Activated CD8-positive, alpha-beta T cell treated with anti-CD3 and anti-CD28 coated beads, Interleukin-2, amount 10 ng/mL, durations not matched to agents 7 days and 5 days (primary cell): Measurements from ENCODE around the gene CUEDC1. TPM values are rescaled to one million over a fixed set of nuclear protein-coding genes. Genes with fewer than 3 reads are reported as not detected.

Experiments used
- ATAC-seq: fragments of 150-1000 bp; cut with Tn5 transposase; one replicate; pipeline ENCODE4 v1.10.0; 2021; ENCODE audit warnings: moderate library complexity
- CTCF ChIA-PET: fragments of 350-600 bp; sonication (Branson Sonifier 250); formaldehyde crosslinking; loops from one replicate; lab custom pipeline; 2021; ENCODE audit warnings: antibody characterized with exemption; lab: Charles Lee
- POLR2A ChIA-PET: fragments of 350-600 bp; sonication (Branson Sonifier 250); formaldehyde crosslinking; loops from one replicate; lab custom pipeline; 2021; ENCODE audit warnings: antibody characterized with exemption; lab: Charles Lee
- DNase-seq: peaks from one replicate; pipeline ENCODE4 v3.0.0-alpha.2; 2020
- H3K27ac Mint-ChIP-seq: one replicate; pipeline ENCODE4 v1.8.0; 2021; ENCODE audit warnings: mild to moderate bottlenecking, mixed read lengths
- H3K27me3 Mint-ChIP-seq: one replicate; pipeline ENCODE4 v1.8.0; 2021; ENCODE audit warnings: low read depth, mixed read lengths
- H3K36me3 Mint-ChIP-seq: one replicate; pipeline ENCODE4 v1.8.0; 2021; ENCODE audit warnings: low read depth, mixed read lengths
- H3K4me1 Mint-ChIP-seq: one replicate; pipeline ENCODE4 v1.8.0; 2021; ENCODE audit warnings: low read depth, mixed read lengths
- H3K4me3 Mint-ChIP-seq: one replicate; pipeline ENCODE4 v1.8.0; 2021; ENCODE audit warnings: mild to moderate bottlenecking, mixed read lengths
- H3K9me3 Mint-ChIP-seq: one replicate; pipeline ENCODE4 v1.8.0; 2022; ENCODE audit warnings: mixed read lengths; ENCODE audit not compliant: insufficient read depth
- total RNA-seq, 2 experiments: library from RNA; stranded (reverse); gene quantifications; one replicate each; pipeline ENCODE4 v1.2.3, GENCODE V29; 2021

Gene CUEDC1
- total RNA-seq, 2 experiments from 2014 or later: 0.18 TPM; not detected in 1

GRCh38 chr17:57910462-57911420, 44.5 kb downstream of the CUEDC1 start:
- Mint-ChIP-seq H3K4me1 (peaks cover 5% of the 10 kb centered on the region), H3K27ac (no peak overlapping the region), H3K9me3 (no peaks in the 10 kb centered on the region), H3K36me3 (no peaks in the 10 kb centered on the region), H3K4me3 (no peak overlapping the region), H3K27me3 (peaks cover 8% of the 10 kb centered on the region)
- DNase-seq: no peak
- POLR2A ChIA-PET: no interaction called here
- no peak for ATAC-seq
- CTCF ChIA-PET: no interaction called here

- no peaks in the 10 kb centered on the region for H3K36me3 Mint-ChIP-seq
- H3K4me1 Mint-ChIP-seq: peaks cover 10% of the 10 kb centered on the region
- DNase-seq (no peak), ATAC-seq (no peak)
- no peak overlapping the region for H3K4me3 Mint-ChIP-seq
- H3K9me3 Mint-ChIP-seq: no peaks in the 10 kb centered on the region
- ChIA-PET POLR2A (no interaction called here), CTCF (interaction anchor here (0.7 to 0.8 kb wide), 2 partner anchors 80 to 90 kb away, joined by 3 read pairs; no protein-coding TSS in a partner anchor)
- no peak overlapping the region for H3K27ac Mint-ChIP-seq
- H3K27me3 Mint-ChIP-seq: peaks cover 8% of the 10 kb centered on the region
These were observed 45.7 kb downstream of the CUEDC1 start for GRCh38 chr17:57909551-57909950.

GRCh38 chr17:57908278-57908677, 46.9 kb downstream of the CUEDC1 start:
- no peaks in the 10 kb centered on the region for H3K36me3 Mint-ChIP-seq
- H3K27ac Mint-ChIP-seq: no peak overlapping the region
- no peak overlapping the region for H3K4me3 Mint-ChIP-seq
- ChIA-PET CTCF (interaction anchor here (1.1 to 1.2 kb wide), 2 partner anchors 18 to 44 kb away, joined by 3 read pairs; no protein-coding TSS in a partner anchor), POLR2A (no interaction called here)
- peaks cover 8% of the 10 kb centered on the region for H3K27me3 Mint-ChIP-seq
- DNase-seq (no peak), ATAC-seq (no peak)
- peaks cover 17% of the 10 kb centered on the region for H3K4me1 Mint-ChIP-seq
- no peaks in the 10 kb centered on the region for H3K9me3 Mint-ChIP-seq

GRCh38 chr17:57906910-57907309, 48.3 kb downstream of the CUEDC1 start:
- Mint-ChIP-seq H3K4me3 (no peak overlapping the region), H3K9me3 (no peaks in the 10 kb centered on the region), H3K4me1 (peaks cover 28% of the 10 kb centered on the region), H3K27me3 (peaks cover 8% of the 10 kb centered on the region), H3K27ac (no peak overlapping the region), H3K36me3 (no peaks in the 10 kb centered on the region)
- ChIA-PET CTCF (no interaction called here), POLR2A (no interaction called here)
- ATAC-seq: no peak
- no peak for DNase-seq

GRCh38 chr17:57905875-57906455, 49.2 kb downstream of the CUEDC1 start:
- no peak overlapping the region for H3K27ac Mint-ChIP-seq
- H3K36me3 Mint-ChIP-seq: no peaks in the 10 kb centered on the region
- no peaks in the 10 kb centered on the region for H3K9me3 Mint-ChIP-seq
- H3K4me3 Mint-ChIP-seq: no peak overlapping the region
- ATAC-seq (no peak), DNase-seq (no peak)
- ChIA-PET CTCF (no interaction called here), POLR2A (no interaction called here)
- peaks cover 28% of the 10 kb centered on the region for H3K4me1 Mint-ChIP-seq
- H3K27me3 Mint-ChIP-seq: peaks cover 8% of the 10 kb centered on the region

- Mint-ChIP-seq H3K9me3 (no peaks in the 10 kb centered on the region), H3K27ac (no peak overlapping the region), H3K4me1 (peaks cover 37% of the 10 kb centered on the region), H3K4me3 (no peak overlapping the region), H3K36me3 (no peaks in the 10 kb centered on the region), H3K27me3 (peaks cover 4% of the 10 kb centered on the region)
- no peak for DNase-seq
- ATAC-seq: no peak
- POLR2A ChIA-PET: no interaction called here
- CTCF ChIA-PET: interaction anchor here (1.6 to 2.3 kb wide), 2 partner anchors 11 to 70 kb away, joined by 4 to 10 read pairs; no protein-coding TSS in a partner anchor
These were observed 51.3 kb downstream of the CUEDC1 start for GRCh38 chr17:57903961-57904360.

- Mint-ChIP-seq H3K27ac (peak overlapping the region; percentile 51), H3K4me3 (no peak overlapping the region), H3K9me3 (no peaks in the 10 kb centered on the region), H3K36me3 (no peaks in the 10 kb centered on the region), H3K4me1 (peaks cover 37% of the 10 kb centered on the region), H3K27me3 (peaks cover 4% of the 10 kb centered on the region)
- no peak for DNase-seq
- ATAC-seq: peak; percentile 31
- CTCF ChIA-PET: interaction anchor here (1.0 to 2.3 kb wide), 3 partner anchors 10 to 69 kb away, joined by 3 to 10 read pairs (median 4); no protein-coding TSS in a partner anchor
- POLR2A ChIA-PET: no interaction called here
These were observed 52.1 kb downstream of the CUEDC1 start for GRCh38 chr17:57902800-57903759.

- Mint-ChIP-seq H3K4me1 (peaks cover 37% of the 10 kb centered on the region), H3K27ac (no peak overlapping the region), H3K9me3 (no peaks in the 10 kb centered on the region), H3K4me3 (no peak overlapping the region), H3K36me3 (no peaks in the 10 kb centered on the region), H3K27me3 (peaks cover 4% of the 10 kb centered on the region)
- CTCF ChIA-PET: interaction anchor here (1.0 kb wide), 2 partner anchors 10 to 44 kb away, joined by 3 read pairs; no protein-coding TSS in a partner anchor
- POLR2A ChIA-PET: no interaction called here
- no peak for ATAC-seq
- no peak for DNase-seq
These were observed 53.0 kb downstream of the CUEDC1 start for GRCh38 chr17:57902117-57902799.

- Mint-ChIP-seq H3K4me3 (no peak overlapping the region), H3K4me1 (peaks cover 37% of the 10 kb centered on the region), H3K27ac (no peak overlapping the region), H3K36me3 (no peaks in the 10 kb centered on the region), H3K27me3 (peaks cover 2% of the 10 kb centered on the region), H3K9me3 (no peaks in the 10 kb centered on the region)
- ATAC-seq: no peak
- DNase-seq: no peak
- ChIA-PET CTCF (interaction anchor here (2.0 kb wide), 1 partner anchor 98 kb away, joined by 8 read pairs; no protein-coding TSS in a partner anchor), POLR2A (no interaction called here)
These were observed 54.0 kb downstream of the CUEDC1 start for GRCh38 chr17:57900991-57901743.

- Mint-ChIP-seq H3K36me3 (no peaks in the 10 kb centered on the region), H3K4me1 (peaks cover 30% of the 10 kb centered on the region), H3K4me3 (no peak overlapping the region), H3K9me3 (no peaks in the 10 kb centered on the region), H3K27ac (peak overlapping the region; percentile 67), H3K27me3 (peaks cover 2% of the 10 kb centered on the region)
- ATAC-seq (peak; percentile 16), DNase-seq (no peak)
- CTCF ChIA-PET: interaction anchor here (2.0 kb wide), 1 partner anchor 99 kb away, joined by 8 read pairs; no protein-coding TSS in a partner anchor
- POLR2A ChIA-PET: interaction anchor here (0.6 to 0.8 kb wide), 2 partner anchors 80 to 107 kb away, joined by 3 read pairs; partner anchors contain the start of gene SRSF1
These were observed 55.4 kb downstream of the CUEDC1 start for GRCh38 chr17:57899822-57900221.
